Measurements from ENCODE around the gene TTC27.

DNA sequence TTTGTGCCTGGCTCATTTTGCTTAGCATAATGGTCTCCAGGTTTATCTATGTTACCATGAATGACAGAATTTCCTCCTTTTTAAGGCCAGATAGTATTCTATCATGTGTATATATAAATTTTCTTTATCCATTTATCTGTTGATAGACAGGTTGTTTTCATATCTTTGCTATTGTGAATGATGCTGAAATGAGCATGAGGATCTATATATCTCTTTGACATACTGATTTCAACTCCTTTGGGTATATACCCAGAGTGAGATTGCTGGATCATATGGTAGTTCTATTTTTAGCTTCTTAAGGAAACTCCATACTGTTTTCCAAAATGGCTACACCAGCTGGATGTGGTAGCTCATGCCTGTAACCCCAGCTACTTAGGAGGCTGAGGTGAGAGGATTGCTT, 232.5 kb downstream of the TTC27 start:
- TF ChIP-seq, protein P1, sequence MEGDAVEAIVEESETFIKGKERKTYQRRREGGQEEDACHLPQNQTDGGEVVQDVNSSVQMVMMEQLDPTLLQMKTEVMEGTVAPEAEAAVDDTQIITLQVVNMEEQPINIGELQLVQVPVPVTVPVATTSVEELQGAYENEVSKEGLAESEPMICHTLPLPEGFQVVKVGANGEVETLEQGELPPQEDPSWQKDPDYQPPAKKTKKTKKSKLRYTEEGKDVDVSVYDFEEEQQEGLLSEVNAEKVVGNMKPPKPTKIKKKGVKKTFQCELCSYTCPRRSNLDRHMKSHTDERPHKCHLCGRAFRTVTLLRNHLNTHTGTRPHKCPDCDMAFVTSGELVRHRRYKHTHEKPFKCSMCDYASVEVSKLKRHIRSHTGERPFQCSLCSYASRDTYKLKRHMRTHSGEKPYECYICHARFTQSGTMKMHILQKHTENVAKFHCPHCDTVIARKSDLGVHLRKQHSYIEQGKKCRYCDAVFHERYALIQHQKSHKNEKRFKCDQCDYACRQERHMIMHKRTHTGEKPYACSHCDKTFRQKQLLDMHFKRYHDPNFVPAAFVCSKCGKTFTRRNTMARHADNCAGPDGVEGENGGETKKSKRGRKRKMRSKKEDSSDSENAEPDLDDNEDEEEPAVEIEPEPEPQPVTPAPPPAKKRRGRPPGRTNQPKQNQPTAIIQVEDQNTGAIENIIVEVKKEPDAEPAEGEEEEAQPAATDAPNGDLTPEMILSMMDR (IDR thresholded peaks at IDR 0.05) = no peak
- TF ChIP-seq POLR2A (IDR thresholded peaks at IDR 0.05) = no peak

Measured in uterus (tissue), 2 donors.